ENCODE data around the gene CDK6.

CDK6 gene

DNA sequence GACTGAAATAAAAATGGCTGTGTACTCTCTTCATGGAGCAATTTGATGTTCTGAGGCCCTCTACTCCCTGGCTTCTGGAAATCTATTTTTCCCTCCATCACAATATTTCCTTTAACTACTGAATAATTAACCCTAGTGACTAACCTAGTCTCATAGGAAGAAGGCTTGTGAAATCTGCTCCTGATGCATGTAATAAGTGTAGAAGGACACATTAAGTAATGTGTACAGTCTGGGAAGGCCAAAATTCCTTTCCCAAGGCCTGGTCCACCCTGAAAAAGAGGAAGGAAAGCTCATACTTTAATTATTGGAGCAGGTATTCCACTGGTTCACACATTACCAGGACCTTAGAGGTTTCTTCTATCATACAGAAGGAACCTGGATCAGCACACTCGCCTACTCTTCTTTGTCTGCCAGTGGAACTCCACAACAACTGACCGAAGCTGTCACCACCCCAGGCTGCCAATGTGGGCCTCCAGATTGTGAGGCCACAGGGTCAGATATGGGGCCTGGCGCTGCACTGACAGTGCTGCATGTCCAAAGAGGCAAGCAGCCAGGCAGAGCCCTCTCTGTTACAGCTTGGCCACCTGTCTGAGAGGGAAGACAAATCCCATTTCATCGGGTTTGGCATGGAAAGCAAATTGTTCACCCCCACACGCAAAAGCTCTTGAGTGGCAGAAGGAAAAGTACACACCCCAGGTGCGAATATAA lies 191.8 kb downstream of the CDK6 start:
- no peak for DNase-seq (ENCODE audit: extremely low read depth, low read depth)
- TF ChIP-seq, protein P1, sequence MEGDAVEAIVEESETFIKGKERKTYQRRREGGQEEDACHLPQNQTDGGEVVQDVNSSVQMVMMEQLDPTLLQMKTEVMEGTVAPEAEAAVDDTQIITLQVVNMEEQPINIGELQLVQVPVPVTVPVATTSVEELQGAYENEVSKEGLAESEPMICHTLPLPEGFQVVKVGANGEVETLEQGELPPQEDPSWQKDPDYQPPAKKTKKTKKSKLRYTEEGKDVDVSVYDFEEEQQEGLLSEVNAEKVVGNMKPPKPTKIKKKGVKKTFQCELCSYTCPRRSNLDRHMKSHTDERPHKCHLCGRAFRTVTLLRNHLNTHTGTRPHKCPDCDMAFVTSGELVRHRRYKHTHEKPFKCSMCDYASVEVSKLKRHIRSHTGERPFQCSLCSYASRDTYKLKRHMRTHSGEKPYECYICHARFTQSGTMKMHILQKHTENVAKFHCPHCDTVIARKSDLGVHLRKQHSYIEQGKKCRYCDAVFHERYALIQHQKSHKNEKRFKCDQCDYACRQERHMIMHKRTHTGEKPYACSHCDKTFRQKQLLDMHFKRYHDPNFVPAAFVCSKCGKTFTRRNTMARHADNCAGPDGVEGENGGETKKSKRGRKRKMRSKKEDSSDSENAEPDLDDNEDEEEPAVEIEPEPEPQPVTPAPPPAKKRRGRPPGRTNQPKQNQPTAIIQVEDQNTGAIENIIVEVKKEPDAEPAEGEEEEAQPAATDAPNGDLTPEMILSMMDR (IDR thresholded peaks at IDR 0.05; ENCODE audit: low read depth, low read length) = no peak

DNA sequence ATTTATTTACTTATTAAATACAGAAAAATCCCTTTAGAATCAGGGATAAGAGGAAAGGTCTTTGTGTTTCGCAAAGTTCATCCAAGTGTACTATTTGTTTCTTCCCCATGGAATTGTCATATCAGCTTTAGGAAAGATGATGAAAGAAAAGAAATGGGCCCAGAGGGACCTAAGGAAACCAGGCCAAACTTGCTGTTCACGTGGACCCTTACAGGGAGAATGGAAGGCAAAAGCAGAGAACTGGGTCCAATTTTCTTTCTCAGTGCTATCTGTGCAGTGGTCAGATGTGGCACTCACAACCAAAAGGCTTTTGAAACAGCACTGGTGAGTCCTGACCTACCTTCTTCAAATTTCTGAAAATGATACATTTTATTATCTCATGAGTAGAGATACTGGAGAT lies 192.6 kb downstream of the CDK6 start:
- no peak for DNase-seq (ENCODE audit: extremely low read depth, low read depth)
- TF ChIP-seq, protein P1 (IDR thresholded peaks at IDR 0.05; ENCODE audit: low read depth, low read length) = no peak

DNA sequence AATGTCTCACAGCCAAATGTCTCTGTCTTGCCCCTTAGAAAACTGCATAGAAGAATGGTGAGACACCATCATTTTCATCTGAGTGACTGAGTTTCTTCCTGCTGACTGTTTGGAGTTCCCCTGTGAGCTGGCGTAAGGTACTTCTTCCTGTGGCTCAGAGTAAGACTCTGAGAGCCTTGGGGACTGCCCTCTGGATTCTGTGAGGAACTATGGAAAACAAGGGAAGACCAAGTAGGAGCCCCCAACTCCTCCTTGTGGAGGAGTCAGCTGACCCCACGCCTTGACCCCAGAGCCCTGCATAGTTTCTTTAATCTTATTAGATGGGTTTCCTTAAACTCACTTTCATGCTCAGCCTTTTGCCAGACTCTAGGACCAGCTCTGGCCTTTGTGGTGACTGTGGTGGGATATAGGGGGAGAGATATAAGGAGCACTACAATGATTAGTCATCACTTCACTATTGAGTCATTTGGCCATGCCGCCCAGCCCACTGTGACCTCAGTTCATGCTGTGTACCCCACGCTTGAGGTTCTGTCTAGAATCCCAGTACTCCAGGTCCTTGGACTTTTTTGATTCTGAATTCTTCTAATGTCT lies 194.4 kb downstream of the CDK6 start:
- no peak for DNase-seq (ENCODE audit: extremely low read depth, low read depth)
- TF ChIP-seq, protein P1 (IDR thresholded peaks at IDR 0.05; ENCODE audit: low read depth, low read length) = no peak

DNA sequence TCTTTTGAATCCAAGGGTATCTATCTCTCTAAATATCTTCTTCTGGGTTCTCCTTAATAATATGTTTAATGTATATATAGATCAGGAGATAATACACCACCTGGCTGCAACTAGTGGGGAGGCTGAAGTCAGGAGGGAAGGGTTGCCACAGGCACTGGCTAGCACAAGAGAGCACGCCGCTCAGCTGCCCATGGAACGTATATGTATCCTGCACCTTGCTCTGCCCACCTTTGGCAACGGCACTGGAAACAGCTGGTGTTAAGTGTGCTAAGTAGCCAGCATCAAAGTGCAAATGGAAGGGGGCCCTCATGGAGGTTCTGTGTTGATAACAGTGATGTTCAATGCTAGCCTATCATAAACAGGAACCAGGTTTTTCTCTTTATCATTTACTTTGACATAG lies 196.4 kb downstream of the CDK6 start:
- no peak for DNase-seq (ENCODE audit: extremely low read depth, low read depth)
- TF ChIP-seq, protein P1 (IDR thresholded peaks at IDR 0.05; ENCODE audit: low read depth, low read length) = no peak

DNA sequence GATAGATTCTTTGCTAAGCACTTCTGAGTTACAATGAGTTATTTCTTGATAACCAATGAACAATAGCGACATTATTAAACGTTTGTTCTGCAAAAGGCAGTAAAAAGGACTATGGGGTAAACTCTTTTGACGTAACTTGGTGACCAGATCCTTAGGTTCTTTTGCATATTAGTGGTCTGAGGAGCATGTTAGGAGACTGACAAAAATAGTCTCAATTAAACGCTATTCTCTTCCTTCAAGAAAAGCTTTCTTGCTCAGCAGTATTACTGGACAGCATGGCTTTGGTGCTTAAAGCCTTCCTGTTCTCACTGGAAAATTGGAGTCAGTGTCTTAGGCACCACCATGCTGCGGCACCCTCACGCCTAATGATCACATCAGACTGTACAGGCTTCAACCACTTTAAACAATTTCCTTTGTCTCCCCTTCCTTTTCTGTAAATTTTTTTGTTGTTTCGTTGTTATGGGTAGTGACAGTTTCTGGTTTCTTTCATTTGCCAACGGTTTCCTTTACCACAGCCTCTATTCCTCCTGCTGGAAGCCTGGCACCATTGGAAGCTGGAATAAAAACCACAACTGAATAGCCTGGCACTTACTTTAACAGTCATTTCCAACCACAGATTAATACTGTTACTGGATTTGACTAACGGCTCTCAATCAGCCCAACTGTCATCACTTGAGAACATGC lies 197.0 kb downstream of the CDK6 start:
- DNase-seq (ENCODE audit: extremely low read depth, low read depth) = no peak
- TF ChIP-seq, protein P1 (IDR thresholded peaks at IDR 0.05; ENCODE audit: low read depth, low read length) = no peak

DNA sequence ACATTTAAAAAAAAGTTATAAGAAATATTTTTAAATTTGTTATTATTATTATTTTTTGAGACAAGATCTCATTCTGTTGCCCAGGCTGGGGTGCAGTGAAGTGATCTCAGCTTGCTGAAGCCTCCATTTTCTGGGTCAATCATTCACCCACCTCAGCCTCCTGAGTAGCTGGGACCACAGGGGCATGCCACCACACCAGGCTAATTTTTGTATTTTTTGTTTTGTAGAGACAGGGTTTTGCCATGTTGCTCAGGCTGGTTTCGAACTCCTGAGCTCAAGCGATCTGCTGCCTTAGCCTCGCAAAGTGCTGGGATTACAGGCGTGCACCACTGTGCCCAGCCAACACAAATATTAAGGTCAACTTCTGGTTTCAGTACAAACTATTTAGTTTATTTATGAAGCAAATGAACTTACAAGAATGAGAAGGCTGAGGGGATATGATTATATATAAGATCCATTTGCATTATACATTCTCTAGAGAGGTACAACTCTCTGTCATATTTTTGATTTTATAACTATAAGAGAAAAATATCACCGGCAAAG lies 200.3 kb downstream of the CDK6 start:
- DNase-seq (ENCODE audit: extremely low read depth, low read depth) = no peak

More for the DNA sequence above, 200.3 kb downstream of the CDK6 start:
- TF ChIP-seq, protein P1 (IDR thresholded peaks at IDR 0.05; ENCODE audit: low read depth, low read length) = no peak
